CD4-positive, alpha-beta T cell treated with Interleukin-15 for 4 hours (primary cell): ENCODE measurements around the gene FRMD7.

Source experiments
- DNase-seq: peaks from one replicate; pipeline ENCODE4 v3.0.0-alpha.2; 2020; ENCODE audit warnings: low spot score

FRMD7 gene

DNA sequence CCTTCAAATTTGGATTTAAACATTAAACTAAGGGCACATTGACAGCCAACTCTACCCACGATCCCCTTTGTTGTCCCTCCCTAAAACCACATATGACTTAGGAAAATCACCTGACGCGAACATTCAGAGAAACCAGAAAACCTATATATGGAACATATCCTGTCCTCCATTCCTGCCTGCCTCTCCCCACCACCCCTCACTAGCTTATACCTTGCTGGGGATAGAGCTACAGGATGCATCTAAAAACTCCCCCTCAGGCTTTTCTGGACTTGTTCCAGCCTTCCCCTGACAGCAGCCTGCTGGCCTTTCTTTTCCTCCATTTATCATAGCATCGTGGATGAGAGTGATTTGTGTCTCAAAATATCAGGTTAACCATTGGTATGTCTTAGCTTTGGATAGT lies 96.0 kb downstream of the FRMD7 start:
- no peak for DNase-seq

GRCh38 chrX:132030264-132030663 lies 97.6 kb downstream of the FRMD7 start:
- DNase-seq: no peak
